ENCODE measurements around the gene RAB20. TPM values are rescaled to one million over a fixed set of nuclear protein-coding genes. Genes with fewer than 3 reads are reported as not detected.

Gene RAB20
- total and polyA plus RNA-seq, 10 of the 15 experiments (the other 5 are each of a cell fraction or from before 2014, with no cell fraction given) = 0.48 to 33.1 (median 9.6) TPM

GRCh38 chr13:110525328-110526319 is 35.9 kb downstream of the RAB20 start (continued):
- no peak for TF ChIP-seq BCLAF1 (IDR thresholded peaks at IDR 0.05)
- TF ChIP-seq E2F8 (IDR thresholded peaks at IDR 0.05; ENCODE audit: low read depth, partially characterized antibody) = no peak
- TF ChIP-seq ELK1 (IDR thresholded peaks at IDR 0.05; ENCODE audit: low read depth, low read length) = no peak
- no peak for TF ChIP-seq ZNF384 (IDR thresholded peaks at IDR 0.05; ENCODE audit: borderline replicate concordance, low read depth, low read length)
- no peak for TF ChIP-seq EGR1 (IDR thresholded peaks at IDR 0.05; ENCODE audit: borderline replicate concordance in 1 of 2, low read depth in 2 of 2, low read length in 2 of 2)
- no peak for TF ChIP-seq USF2 (IDR thresholded peaks at IDR 0.05; ENCODE audit: borderline replicate concordance, low read depth, low read length)
- TF ChIP-seq IRF3 (IDR thresholded peaks at IDR 0.05) = no peak
- TF ChIP-seq POU2F2 (IDR thresholded peaks at IDR 0.05; ENCODE audit: borderline replicate concordance, low read depth, low read length) = peak; percentile 30; the same call in 1 of the 3 replicates
- TF ChIP-seq MTA2 (IDR thresholded peaks at IDR 0.05; ENCODE audit: low read depth) = no peak
- TF ChIP-seq ZNF24 (IDR thresholded peaks at IDR 0.05) = no peak
- TF ChIP-seq HDAC2 (IDR thresholded peaks at IDR 0.05) = no peak
- peak; percentile 63 to 65; a peak in 2 of 4 replicates for TF ChIP-seq IKZF2 (IDR thresholded peaks at IDR 0.05)
- 0 out of 2 replicates have a peak, but pooled peaks have one; percentile 14 for TF ChIP-seq GABPA (IDR thresholded peaks at IDR 0.05; ENCODE audit: low read depth)
- peak; percentile 91 for TF ChIP-seq TCF3 (IDR thresholded peaks at IDR 0.05; ENCODE audit: borderline replicate concordance, insufficient read depth, low read depth, low read length)
- no peak for TF ChIP-seq STAT3 (IDR thresholded peaks at IDR 0.05; ENCODE audit: low read depth, low read length)
- 0 out of 2 replicates have a peak, but pooled peaks have one; percentile 14 for TF ChIP-seq YY1 (IDR thresholded peaks at IDR 0.05; ENCODE audit: low read depth, low read length)
- TF ChIP-seq EED (IDR thresholded peaks at IDR 0.05; ENCODE audit: low read depth) = peak; percentile 88
- no peak for TF ChIP-seq ZNF622 (IDR thresholded peaks at IDR 0.05)
- no peak for TF ChIP-seq NFYB (IDR thresholded peaks at IDR 0.05; ENCODE audit: insufficient read depth, low read depth, low read length)
